PC-9 (cell line): ENCODE measurements around the gene SEMA6A. TPM values are rescaled to one million over a fixed set of nuclear protein-coding genes. Genes with fewer than 3 reads are reported as not detected.

Experiments used
- BruUV-seq: library from RNA; stranded (reverse); fragments of 400-500 nt; replicated peaks from 2 replicates; lab custom pipeline; 2021; lab: Mats Ljungman, UMichigan
- CTCF ChIA-PET: fragments of 300-600 bp; sonication (Branson Sonifier 250); formaldehyde crosslinking; loops from one replicate; lab custom pipeline; 2022; ENCODE audit warnings: antibody characterized with exemption; lab: Charles Lee
- POLR2A ChIA-PET: fragments of 300-600 bp; sonication (Branson Sonifier 250); formaldehyde crosslinking; loops from one replicate; lab custom pipeline; 2022; ENCODE audit warnings: antibody characterized with exemption; ENCODE audit not compliant: unreplicated experiment; lab: Charles Lee
- DNase-seq, 2 experiments: peaks; one replicate each; pipeline versions ENCODE4 v3.0.0 to v3.0.0-alpha.2; 2015 to 2022; ENCODE audit warnings: mixed read lengths in 1 of 2
- H2AFZ ChIP-seq: fragments of 200-600 bp; sonication (generic); 2 replicates; pipeline ENCODE4 v1.8.1; 2017; ENCODE audit warnings: antibody characterized with exemption
- H3F3A ChIP-seq: fragments of 200-600 bp; sonication (generic); 2 replicates; pipeline ENCODE4 v1.8.1; 2017; ENCODE audit warnings: antibody characterized with exemption, mild to moderate bottlenecking, low read depth; ENCODE audit not compliant: insufficient read depth
- H3K27ac ChIP-seq: fragments of 200-600 bp; sonication (generic); 2 replicates; pipeline ENCODE4 v1.6.1; 2016; ENCODE audit warnings: mixed run types
- H3K27me3 ChIP-seq: fragments of 200-600 bp; sonication (generic); 2 replicates; pipeline ENCODE4 v1.6.1; 2016; ENCODE audit warnings: low read depth, mixed run types; ENCODE audit not compliant: insufficient read depth
- H3K36me3 ChIP-seq: fragments of 200-600 bp; sonication (generic); 2 replicates; pipeline ENCODE4 v1.6.1; 2016; ENCODE audit warnings: low read depth, mixed run types
- H3K4me1 ChIP-seq: fragments of 200-600 bp; sonication (generic); replicated peaks from 2 replicates; pipeline ENCODE4 v1.6.1; 2016; ENCODE audit warnings: mixed run types; ENCODE audit not compliant: insufficient read depth
- H3K4me2 ChIP-seq: fragments of 200-600 bp; sonication (generic); 2 replicates; pipeline ENCODE4 v1.6.1; 2017; ENCODE audit warnings: mixed run types
- H3K4me3 ChIP-seq: fragments of 200-600 bp; sonication (generic); 2 replicates; pipeline ENCODE4 v1.6.1; 2016; ENCODE audit warnings: mixed run types
- H3K79me2 ChIP-seq: fragments of 200-600 bp; sonication (generic); 2 replicates; pipeline ENCODE4 v1.6.1; 2017; ENCODE audit warnings: low read depth, mixed run types
- H3K9me2 ChIP-seq: fragments of 200-600 bp; sonication (generic); 2 replicates; pipeline ENCODE4 v1.8.1; 2017; ENCODE audit warnings: mild to moderate bottlenecking; ENCODE audit not compliant: insufficient read depth
- H3K9me3 ChIP-seq: fragments of 200-600 bp; sonication (generic); 2 replicates; pipeline ENCODE4 v1.8.1; 2016; ENCODE audit warnings: low read depth; ENCODE audit not compliant: insufficient read depth
- H4K20me1 ChIP-seq: fragments of 200-600 bp; sonication (generic); 2 replicates; pipeline ENCODE4 v1.8.1; 2017; ENCODE audit not compliant: insufficient read depth
- CTCF ChIP-seq: fragments of 200-600 bp; sonication (generic); conservative IDR thresholded peaks from 2 replicates; pipeline ENCODE4 v1.6.1; 2017; ENCODE audit warnings: mixed run types, antibody characterized with exemption, mild to moderate bottlenecking, moderate library complexity
- EZH2 ChIP-seq: fragments of 200-600 bp; sonication (generic); IDR thresholded peaks from 2 replicates; pipeline ENCODE4 v1.8.0; 2017; ENCODE audit warnings: antibody characterized with exemption, low read depth
- intact Hi-C: fragments of 100-400 bp; cut with micrococcal nuclease; formaldehyde crosslinking; loops from one replicate; pipeline ENCODE4 v1.10.0; 2022; ENCODE audit not compliant: unreplicated experiment
- total RNA-seq: library from RNA; stranded (reverse); gene quantifications from 2 replicates; pipeline ENCODE4 v1.2.3, GENCODE V29; 2021

The SEMA6A gene
- total RNA-seq, 1 experiment from 2014 or later, result not detected

GRCh38 chr5:116401576-116401975, 173.0 kb downstream of the SEMA6A start:
- POLR2A ChIA-PET, result no interaction called here
- DNase-seq, result no peak
- BruUV-seq, result no TSS peak
- Histone ChIP-seq H2AFZ (no peak overlapping the region), H3K27me3 (no peaks in the 10 kb centered on the region), H3K36me3 (no peaks in the 10 kb centered on the region), H3F3A (no peaks in the 10 kb centered on the region), H3K4me2 (no peak overlapping the region), H3K4me1 (no peaks in the 10 kb centered on the region), H3K9me3 (no peaks in the 10 kb centered on the region), H3K27ac (no peak overlapping the region), H3K9me2 (no peaks in the 10 kb centered on the region), H3K79me2 (no peaks in the 10 kb centered on the region), H4K20me1 (no peaks in the 10 kb centered on the region), H3K4me3 (no peak overlapping the region)
- CTCF ChIA-PET, result no interaction called here
- TF ChIP-seq EZH2 (no peak), CTCF (no peak)
- intact Hi-C loops, result no loop called here

GRCh38 chr5:116396476-116397099, 178.0 kb downstream of the SEMA6A start:
- Histone ChIP-seq H3K4me1 (no peaks in the 10 kb centered on the region), H3K36me3 (no peaks in the 10 kb centered on the region), H3K4me2 (no peak overlapping the region), H3K27ac (no peak overlapping the region), H2AFZ (no peak overlapping the region), H3K4me3 (no peak overlapping the region), H3K79me2 (no peaks in the 10 kb centered on the region), H3K27me3 (no peaks in the 10 kb centered on the region), H4K20me1 (no peaks in the 10 kb centered on the region; the same call in 1 of the 2 replicates), H3F3A (no peaks in the 10 kb centered on the region), H3K9me2 (no peaks in the 10 kb centered on the region), H3K9me3 (no peaks in the 10 kb centered on the region)
- ChIA-PET POLR2A (no interaction called here), CTCF (no interaction called here)
- no TSS peak for BruUV-seq
- DNase-seq, result no peak
- intact Hi-C loops, result no loop called here
- TF ChIP-seq EZH2 (no peak), CTCF (no peak)

GRCh38 chr5:116395631-116396203, 178.9 kb downstream of the SEMA6A start:
- DNase-seq, result no peak
- TF ChIP-seq CTCF (no peak), EZH2 (no peak)
- Histone ChIP-seq H3K4me1 (no peaks in the 10 kb centered on the region), H3K27ac (no peak overlapping the region), H3K36me3 (no peaks in the 10 kb centered on the region), H3K9me3 (no peaks in the 10 kb centered on the region), H4K20me1 (no peaks in the 10 kb centered on the region; the same call in 1 of the 2 replicates), H3K27me3 (no peaks in the 10 kb centered on the region), H3K9me2 (no peaks in the 10 kb centered on the region), H3K4me2 (no peak overlapping the region), H2AFZ (no peak overlapping the region), H3K79me2 (no peaks in the 10 kb centered on the region), H3F3A (no peaks in the 10 kb centered on the region), H3K4me3 (no peak overlapping the region)
- POLR2A ChIA-PET, result no interaction called here
- intact Hi-C loops, result no loop called here
- no TSS peak for BruUV-seq
- CTCF ChIA-PET, result no interaction called here
